Left forelimb (tissue), 1 donor: Measurements from ENCODE around the gene KNCN.

ENCODE experiments used
- DNase-seq: peaks from one replicate; pipeline ENCODE4 v3.0.0-alpha.2; 2018; ENCODE audit warnings: low spot score

The KNCN gene

GRCh38 chr1:46543761-46544560 is 7.5 kb downstream of the KNCN start:
- no peak for DNase-seq

- no peak for DNase-seq
Observed at GRCh38 chr1:46543382-46543760, 8.1 kb downstream of the KNCN start.

- no peak for DNase-seq
Observed at GRCh38 chr1:46539972-46540371, 11.5 kb downstream of the KNCN start.

GRCh38 chr1:46538147-46538546 is 13.3 kb downstream of the KNCN start:
- DNase-seq, result no peak

- DNase-seq, result no peak
Observed at GRCh38 chr1:46537651-46538050, 13.8 kb downstream of the KNCN start.

GRCh38 chr1:46536527-46536926 is 14.9 kb downstream of the KNCN start:
- no peak for DNase-seq

DNA sequence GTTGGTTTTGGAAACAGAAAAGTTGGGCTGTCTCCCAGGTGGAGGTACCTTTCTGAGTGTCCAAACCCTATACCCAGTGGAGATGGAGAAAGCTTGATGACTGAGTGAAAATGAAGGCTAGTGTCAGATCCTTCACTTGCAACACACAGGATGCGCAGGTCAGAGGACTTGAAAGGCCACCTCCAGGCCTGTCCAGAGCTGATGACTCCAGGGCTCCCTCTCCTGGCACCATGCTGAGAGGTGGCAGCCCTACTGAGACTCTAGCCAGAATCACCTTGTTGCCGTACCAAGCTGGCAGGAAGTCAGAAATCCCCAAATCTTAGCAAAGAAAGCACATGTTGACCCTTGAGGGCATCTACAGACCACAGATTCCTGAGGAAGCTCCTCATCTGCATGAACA is 16.4 kb downstream of the KNCN start:
- no peak for DNase-seq

DNA sequence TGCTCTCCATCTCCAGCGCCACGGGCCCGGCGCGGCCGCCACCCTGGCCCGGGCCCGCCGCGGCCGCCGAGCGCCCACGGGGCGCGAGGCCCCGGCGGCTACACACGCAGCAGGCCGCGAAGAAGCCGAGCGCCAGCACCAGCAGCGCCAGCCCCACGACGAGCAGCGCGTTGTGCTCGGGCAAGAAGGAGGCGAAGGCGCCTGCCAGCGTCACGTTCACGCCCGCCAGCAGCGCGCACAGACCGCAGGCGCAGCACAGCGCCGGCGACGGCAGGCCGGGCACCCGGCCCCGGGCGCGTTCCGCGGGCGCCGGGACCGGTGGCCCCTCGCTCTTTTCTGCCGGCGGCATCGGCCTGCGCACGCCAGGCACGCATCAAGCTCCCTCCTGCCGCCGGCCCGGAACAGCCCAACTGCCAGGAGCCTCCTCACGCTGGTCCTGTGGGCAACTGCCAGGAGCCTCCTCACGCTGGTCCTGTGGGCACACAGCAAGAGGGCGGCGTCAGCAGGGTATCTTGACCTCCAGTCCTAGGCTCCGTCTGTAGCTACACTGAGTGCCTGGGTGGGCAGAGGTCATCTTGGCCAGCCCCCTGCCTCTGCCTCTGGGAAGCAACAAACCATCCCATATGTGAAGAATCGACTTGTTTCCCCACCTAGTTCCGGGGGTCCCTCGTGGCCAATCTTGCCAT is 18.1 kb downstream of the KNCN start:
- DNase-seq, result no peak

- peak; percentile 84 for DNase-seq
Observed at GRCh38 chr1:46532498-46533178, 18.8 kb downstream of the KNCN start.

DNA sequence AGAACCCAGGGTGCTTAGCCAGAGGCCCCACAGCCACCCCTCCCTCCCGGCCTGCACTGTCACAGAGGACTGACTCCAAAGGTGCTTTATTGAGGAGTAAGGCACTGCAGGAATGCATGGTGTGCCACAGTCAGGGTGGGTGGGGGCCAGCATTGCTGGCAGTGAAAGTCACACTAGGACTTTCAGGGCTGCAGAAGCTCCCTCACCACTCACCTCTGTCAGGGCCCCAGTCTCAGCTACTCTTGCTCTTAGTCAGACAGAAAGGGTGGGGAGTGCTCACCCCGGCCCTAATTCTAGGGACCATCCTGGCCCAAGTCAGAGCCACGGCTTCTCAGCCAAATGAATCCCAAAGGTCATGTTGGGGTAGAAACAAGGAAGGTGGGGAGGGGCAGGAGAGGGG is 19.4 kb downstream of the KNCN start:
- DNase-seq, result no peak

GRCh38 chr1:46530791-46531409 is 20.5 kb downstream of the KNCN start:
- DNase-seq, result no peak

DNA sequence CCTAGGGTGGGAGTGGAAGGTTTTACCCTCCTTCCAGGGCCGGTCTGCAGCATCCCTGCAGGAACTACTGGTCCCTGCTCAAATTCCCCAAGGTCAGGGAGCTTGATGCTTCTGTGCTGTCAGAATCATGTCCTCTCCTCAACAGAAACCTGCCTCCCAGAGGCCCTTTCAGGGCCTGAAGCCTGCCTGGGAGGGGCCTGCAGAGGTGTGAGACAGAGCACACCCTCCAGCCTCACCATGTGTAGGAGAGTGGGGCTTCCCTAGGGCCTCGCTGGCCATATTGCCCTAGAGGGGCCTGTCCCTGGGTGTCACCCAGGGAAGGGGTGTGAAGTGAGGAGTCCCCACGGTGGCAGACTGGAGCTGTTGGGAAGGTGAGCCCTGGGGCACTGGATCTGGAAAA is 21.1 kb downstream of the KNCN start:
- DNase-seq, result no peak

DNA sequence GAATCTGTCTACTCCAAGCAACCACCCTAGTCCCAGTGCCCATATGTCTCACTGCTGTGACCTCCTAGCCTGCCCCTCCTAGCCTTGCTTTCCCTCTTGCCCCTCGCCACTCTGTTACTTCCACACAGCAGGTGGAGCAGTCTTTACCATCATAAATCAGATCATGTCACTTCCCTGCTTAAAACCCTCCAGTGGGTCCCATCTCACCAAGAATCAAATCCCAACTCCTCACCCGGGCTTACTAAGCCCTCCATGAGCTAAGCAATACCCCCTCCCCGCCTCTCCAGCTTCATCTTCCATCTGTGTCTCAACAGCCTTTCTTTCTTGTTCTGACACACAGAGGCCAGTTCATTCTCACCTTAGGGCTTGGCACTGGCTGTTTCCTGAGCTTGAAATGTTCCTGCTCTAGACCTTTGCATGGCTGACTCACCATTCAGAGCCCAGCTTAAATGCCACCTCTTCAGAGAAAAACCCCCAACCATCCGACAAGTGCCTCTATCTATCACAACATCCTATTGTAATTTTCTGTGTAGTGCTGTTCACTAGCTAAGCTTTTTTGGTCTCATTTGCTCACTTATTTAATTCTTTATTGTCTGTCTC is 22.3 kb downstream of the KNCN start:
- DNase-seq, result no peak

GRCh38 chr1:46528297-46528955 is 23.0 kb downstream of the KNCN start:
- no peak for DNase-seq

DNA sequence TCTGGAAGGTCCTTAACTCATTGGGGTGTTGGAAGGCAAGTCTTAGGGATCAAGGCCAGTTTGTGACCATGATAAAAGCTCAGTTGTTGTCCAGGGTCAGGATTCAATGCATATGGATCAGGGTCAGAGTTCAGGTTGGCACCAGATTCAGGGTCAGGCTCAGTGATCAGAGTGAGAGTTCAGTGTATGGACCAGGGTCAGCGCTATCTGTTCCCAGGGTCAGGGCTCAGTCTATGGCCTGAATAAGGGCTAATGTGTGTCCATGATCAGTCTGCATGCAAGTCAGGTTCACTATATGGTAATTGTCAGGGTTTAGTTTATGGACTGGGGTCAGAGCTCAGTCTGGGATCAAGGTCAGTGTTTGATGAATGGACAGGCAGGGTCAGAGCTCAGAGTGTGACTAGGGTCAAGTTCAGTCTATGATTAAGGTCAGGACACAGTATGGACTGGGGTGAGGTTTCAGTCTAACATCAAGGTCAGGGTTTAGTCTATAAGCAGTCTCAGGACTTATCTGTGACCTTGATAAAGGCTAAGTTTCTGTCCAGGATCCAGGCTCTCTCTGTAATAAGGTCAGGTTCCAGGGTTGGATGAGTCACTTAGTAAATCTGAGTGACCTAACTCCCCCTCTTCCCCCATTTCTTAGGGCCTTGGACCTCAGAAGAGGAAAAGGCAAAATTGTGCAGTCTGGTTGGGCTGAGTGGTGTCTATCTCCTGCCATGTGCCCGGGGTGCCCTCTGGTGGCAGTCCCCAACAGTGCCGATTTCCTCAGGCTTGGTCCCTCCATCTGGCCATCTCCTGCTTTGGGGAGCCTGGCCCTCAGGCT is 23.8 kb downstream of the KNCN start:
- DNase-seq, result peak; percentile 83

DNA sequence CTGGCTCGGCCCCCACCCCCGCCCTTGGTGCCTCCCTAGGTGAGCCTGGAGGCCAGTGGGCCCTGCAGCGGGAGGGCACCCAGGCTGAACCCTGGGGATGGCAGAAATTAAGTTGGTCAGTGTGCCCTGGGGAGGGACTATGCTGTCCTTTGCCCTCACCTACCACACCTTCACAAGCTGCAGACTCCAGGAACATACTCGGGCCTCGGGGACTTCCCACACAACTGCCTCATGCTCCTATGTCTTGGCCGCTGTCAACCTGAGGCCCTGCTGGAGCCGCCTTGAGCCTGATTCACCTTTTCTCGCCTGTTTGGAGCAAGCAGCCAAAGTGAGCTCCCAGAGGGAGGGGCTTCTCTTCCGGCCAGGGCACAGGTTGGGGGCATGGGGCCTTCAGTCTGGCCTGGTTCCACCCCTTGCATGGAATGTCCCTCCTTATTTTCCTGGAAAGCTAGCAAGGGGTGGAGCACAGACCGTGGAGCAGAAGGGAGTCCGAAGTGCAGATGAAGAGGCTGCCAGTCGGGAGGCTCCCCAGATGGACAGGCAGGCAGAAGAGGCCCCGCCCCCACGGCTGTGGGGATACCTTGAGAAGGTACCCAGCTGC is 24.7 kb downstream of the KNCN start:
- DNase-seq, result no peak

- no peak for DNase-seq
Observed at GRCh38 chr1:46526013-46526690, 25.3 kb downstream of the KNCN start.

GRCh38 chr1:46525253-46525983 is 26.0 kb downstream of the KNCN start:
- DNase-seq, result no peak

- no peak for DNase-seq
Observed at GRCh38 chr1:46524843-46525242, 26.6 kb downstream of the KNCN start.
